WTC11 (cell line): ENCODE results near the gene KAT8. TPM values are rescaled to one million over a fixed set of nuclear protein-coding genes. Genes with fewer than 3 reads are reported as not detected.
A peak's percentile ranks its signal among the peaks of the same experiment; 100 is the strongest.

Experiments
- ATAC-seq: fragments of 200-7000 bp; cut with Tn5 transposase; 2 replicates; pipeline ENCODE4 v1.10.0; 2021; ENCODE audit warnings: mild to moderate bottlenecking, moderate library complexity
- CTCF ChIA-PET: fragments of 300-600 bp; sonication (Branson Sonifier 250); formaldehyde crosslinking; loops from one replicate; lab custom pipeline; 2021; ENCODE audit warnings: antibody characterized with exemption; lab: Charles Lee
- POLR2A ChIA-PET: fragments of 350-600 bp; sonication (Branson Sonifier 250); formaldehyde crosslinking; loops from one replicate; lab custom pipeline; 2021; ENCODE audit warnings: antibody characterized with exemption; lab: Charles Lee
- DNase-seq: peaks from one replicate; pipeline ENCODE4 v3.0.0; 2021; ENCODE audit warnings: low spot score
- H3K27ac Mint-ChIP-seq: 2 replicates; pipeline ENCODE4 v1.8.0; 2021; ENCODE audit warnings: mixed read lengths
- H3K27me3 Mint-ChIP-seq: 2 replicates; pipeline ENCODE4 v1.8.0; 2021; ENCODE audit warnings: low read depth, mild to moderate bottlenecking, moderate library complexity, mixed read lengths
- H3K36me3 Mint-ChIP-seq: 2 replicates; pipeline ENCODE4 v1.8.0; 2021; ENCODE audit warnings: mixed read lengths
- H3K4me1 Mint-ChIP-seq: 2 replicates; pipeline ENCODE4 v1.8.0; 2022; ENCODE audit warnings: mixed read lengths
- H3K4me3 Mint-ChIP-seq: 2 replicates; pipeline ENCODE4 v1.8.0; 2021; ENCODE audit warnings: mild to moderate bottlenecking, moderate library complexity, mixed read lengths
- H3K9me3 Mint-ChIP-seq: 2 replicates; pipeline ENCODE4 v1.8.0; 2021; ENCODE audit warnings: mixed read lengths
- ATF1 ChIP-seq: sonication (generic); formaldehyde crosslinking; IDR thresholded peaks from 2 replicates; pipeline ENCODE4 v1.8.1; 2023; ENCODE audit warnings: mild to moderate bottlenecking, moderate library complexity, missing genetic modification reagents
- FOXJ3 ChIP-seq: sonication (generic); formaldehyde crosslinking; IDR thresholded peaks from 2 replicates; pipeline ENCODE4 v1.9.0; 2021; ENCODE audit warnings: missing genetic modification reagents, mild to moderate bottlenecking, borderline replicate concordance
- FOXK1 ChIP-seq: sonication (generic); formaldehyde crosslinking; IDR thresholded peaks from 2 replicates; pipeline ENCODE4 v1.8.0; 2022; ENCODE audit warnings: mild to moderate bottlenecking, moderate library complexity, missing genetic modification reagents
- HMGA2 ChIP-seq: fragments of 250-450 bp; sonication (Bioruptor Pico); IDR thresholded peaks from 2 replicates; pipeline ENCODE4 v1.4.0; 2021; ENCODE audit warnings: mild to moderate bottlenecking, moderate library complexity
- IRF2 ChIP-seq: sonication (generic); formaldehyde crosslinking; IDR thresholded peaks from 2 replicates; pipeline ENCODE4 v1.8.0; 2022; ENCODE audit warnings: low read depth, missing genetic modification reagents, borderline replicate concordance
- NR1H2 ChIP-seq: sonication (generic); formaldehyde crosslinking; IDR thresholded peaks from 2 replicates; pipeline ENCODE4 v1.9.0; 2021; ENCODE audit warnings: mild to moderate bottlenecking, moderate library complexity, missing genetic modification reagents
- NR3C1 ChIP-seq: sonication (generic); formaldehyde crosslinking; conservative IDR thresholded peaks from 2 replicates; pipeline ENCODE4 v1.8.1; 2023; ENCODE audit warnings: low read depth, mild to moderate bottlenecking, missing genetic modification reagents
- SMAD3 ChIP-seq: sonication (generic); formaldehyde crosslinking; IDR thresholded peaks from 2 replicates; pipeline ENCODE4 v1.8.0; 2022; ENCODE audit warnings: missing genetic modification reagents, mild to moderate bottlenecking, borderline replicate concordance
- ZNF121 ChIP-seq: sonication (generic); formaldehyde crosslinking; IDR thresholded peaks from 2 replicates; pipeline ENCODE4 v1.8.0; 2023; ENCODE audit warnings: missing genetic modification reagents
- ZNF396 ChIP-seq: fragments of 250-450 bp; sonication (Bioruptor Pico); IDR thresholded peaks from 2 replicates; pipeline ENCODE4 v1.8.0; 2021; ENCODE audit warnings: mild to moderate bottlenecking, moderate library complexity, borderline replicate concordance
- total RNA-seq: library from RNA; stranded (reverse); gene quantifications from 3 replicates; pipeline ENCODE4 v1.2.3, GENCODE V29; 2021
- TF ChIP-seq, protein P1 (sequence below): fragments of 250-450 bp; sonication (Bioruptor Pico); conservative IDR thresholded peaks from 2 replicates; pipeline ENCODE4 v1.9.0; 2021; ENCODE audit warnings: mild to moderate bottlenecking
- TF ChIP-seq, protein P2 (sequence below): sonication (generic); formaldehyde crosslinking; IDR thresholded peaks from 2 replicates; pipeline ENCODE4 v1.8.1; 2022; ENCODE audit warnings: mild to moderate bottlenecking, moderate library complexity, missing genetic modification reagents
- TF ChIP-seq, protein P3 (sequence below): sonication (generic); formaldehyde crosslinking; IDR thresholded peaks from 2 replicates; pipeline ENCODE4 v1.8.1; 2022; ENCODE audit warnings: low read depth, mild to moderate bottlenecking, moderate library complexity, missing genetic modification reagents, borderline replicate concordance
- TF ChIP-seq, protein P4 (sequence below): fragments of 250-450 bp; sonication (Bioruptor Pico); IDR thresholded peaks from 2 replicates; pipeline ENCODE4 v1.9.0; 2021; ENCODE audit warnings: mild to moderate bottlenecking
- TF ChIP-seq, protein P5 (sequence below): sonication (generic); formaldehyde crosslinking; IDR thresholded peaks from 2 replicates; pipeline ENCODE4 v1.8.0; 2022; ENCODE audit warnings: mild to moderate bottlenecking, missing genetic modification reagents
- TF ChIP-seq, protein P6 (sequence below): sonication (generic); formaldehyde crosslinking; IDR thresholded peaks from 2 replicates; pipeline ENCODE4 v1.8.1; 2022; ENCODE audit warnings: mild to moderate bottlenecking, missing genetic modification reagents, moderate library complexity, borderline replicate concordance
- TF ChIP-seq, protein P7 (sequence below): sonication (generic); formaldehyde crosslinking; IDR thresholded peaks from 2 replicates; pipeline ENCODE4 v1.8.0; 2022; ENCODE audit warnings: missing genetic modification reagents
- TF ChIP-seq, protein P8 (sequence below): sonication (generic); formaldehyde crosslinking; conservative IDR thresholded peaks from 2 replicates; pipeline ENCODE4 v1.8.1; 2022; ENCODE audit warnings: mild to moderate bottlenecking, missing genetic modification reagents

Gene KAT8
- total RNA-seq, 1 experiment from 2014 or later = 70.8 TPM

DNA sequence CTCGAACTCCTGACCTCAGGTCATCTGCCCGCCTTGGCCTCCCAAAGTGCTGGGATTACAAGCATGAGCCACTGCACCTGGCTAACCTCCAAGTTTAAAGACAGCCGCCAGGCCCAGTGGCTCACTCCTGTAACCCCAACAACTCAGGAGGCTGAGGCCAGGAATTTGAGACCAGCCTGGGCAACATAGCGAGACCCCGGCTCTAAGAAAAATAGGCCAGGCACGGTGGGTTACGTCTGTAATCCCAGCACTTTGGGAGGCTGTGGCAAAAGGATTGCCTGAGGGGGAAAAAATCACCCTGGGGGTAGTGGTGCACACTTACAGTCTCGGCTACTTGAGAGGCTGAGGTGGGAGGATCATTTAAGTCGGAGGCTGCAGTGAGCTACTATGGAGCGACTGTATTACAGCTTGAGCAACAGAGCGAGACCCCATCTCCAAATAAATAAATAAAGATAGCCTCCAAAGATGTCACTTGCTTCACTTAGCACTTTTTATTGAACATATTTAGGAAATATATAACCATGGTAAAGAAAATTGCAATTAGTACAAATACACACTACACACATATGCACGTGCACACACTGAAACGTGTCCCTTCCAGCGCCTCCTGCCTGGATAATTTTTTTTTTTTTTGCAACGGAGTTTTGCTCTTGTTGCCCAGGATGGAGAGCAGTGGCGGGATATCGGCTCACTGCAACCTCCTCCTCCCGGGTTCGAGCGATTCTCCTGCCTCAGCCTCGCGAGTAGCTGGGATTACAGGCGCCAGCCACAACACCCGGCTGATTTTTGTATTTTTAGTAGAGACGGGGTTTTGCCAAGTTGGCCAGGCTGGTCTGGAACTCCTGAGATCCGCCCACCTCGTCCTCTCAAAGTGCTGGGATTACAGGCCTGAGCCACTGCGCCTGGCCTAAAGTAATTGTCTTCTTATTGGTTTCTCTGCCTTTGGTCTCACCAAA, 10.7 kb upstream of the KAT8 start (continued):
- TF ChIP-seq FOXK1 (CRISPR knock-in tag) (no peak), NR3C1 (no peak)

DNA sequence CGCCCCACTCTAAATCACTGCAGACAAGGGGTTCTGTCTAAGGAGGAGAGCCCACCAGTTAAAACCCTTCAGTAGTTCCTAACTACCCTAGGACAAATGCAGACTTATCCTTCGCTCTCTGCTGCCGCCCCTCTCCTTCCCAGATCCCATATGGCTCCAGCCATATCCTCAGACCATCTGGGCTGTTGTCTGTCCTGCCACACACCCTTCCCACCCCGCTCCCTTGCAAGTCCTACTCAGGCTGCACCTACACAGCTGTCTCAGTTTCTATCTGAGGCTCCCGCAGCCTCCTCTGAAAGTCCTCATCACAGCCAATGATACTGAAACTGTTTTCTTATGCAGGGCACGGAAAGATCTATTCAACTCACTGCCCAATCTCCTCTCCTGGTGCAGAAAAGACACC, 10.0 kb upstream of the KAT8 start:
- no peak for ATAC-seq
- ChIA-PET CTCF (interaction anchor here (0.7 to 3.0 kb wide), 3 partner anchors 13 to 123 kb away, joined by 3 to 9 read pairs (median 5); partner anchors contain the start of gene HSD3B7), POLR2A (no interaction called here)
- peaks cover 9% of the 10 kb centered on the region; the same call in 1 of the 2 replicates for H3K4me1 Mint-ChIP-seq
- peak overlapping the region; percentile 74 for H3K4me3 Mint-ChIP-seq
- TF ChIP-seq ZNF121 (no peak), SMAD3 (CRISPR knock-in tag) (no peak), ATF1 (CRISPR knock-in tag) (no peak), IRF2 (CRISPR knock-in tag) (no peak), FOXK1 (CRISPR knock-in tag) (no peak), ZNF396 (CRISPR knock-in tag) (no peak), NR1H2 (CRISPR knock-in tag) (no peak), HMGA2 (CRISPR knock-in tag) (no peak), FOXJ3 (CRISPR knock-in tag) (no peak)
- TF ChIP-seq, protein P1, sequence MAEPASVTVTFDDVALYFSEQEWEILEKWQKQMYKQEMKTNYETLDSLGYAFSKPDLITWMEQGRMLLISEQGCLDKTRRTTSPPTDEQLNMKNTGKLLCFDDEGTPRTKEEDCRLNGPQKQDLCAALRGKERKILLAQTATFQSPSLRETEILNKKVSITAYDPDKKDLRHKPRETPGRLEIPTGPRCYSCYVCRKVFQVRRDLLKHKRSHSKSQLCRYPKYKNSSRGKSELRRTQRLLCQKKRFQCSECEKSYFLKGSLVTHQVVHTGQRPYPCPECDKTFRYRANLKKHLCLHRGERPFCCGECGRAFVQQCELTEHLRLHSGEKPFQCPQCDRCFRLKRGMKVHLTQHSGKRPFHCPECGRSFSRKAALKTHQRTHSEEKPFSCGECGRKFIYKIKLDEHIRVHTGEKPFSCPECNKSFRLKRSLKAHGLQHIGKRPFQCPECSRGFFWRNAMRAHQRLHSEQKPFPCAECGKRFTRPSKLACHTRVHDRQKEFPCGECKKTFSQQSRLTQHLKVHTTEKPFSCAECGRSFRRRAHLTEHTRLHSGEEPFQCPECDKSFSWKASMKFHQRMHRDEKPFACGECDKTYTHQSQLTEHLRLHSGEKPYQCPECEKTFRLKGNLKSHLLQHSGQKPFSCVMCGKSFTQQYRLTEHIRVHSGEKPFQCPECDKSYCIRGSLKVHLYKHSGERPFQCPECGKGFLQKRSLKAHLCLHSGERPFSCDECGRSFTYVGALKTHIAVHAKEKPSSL (CRISPR knock-in tag) = no peak
- TF ChIP-seq, protein P2, sequence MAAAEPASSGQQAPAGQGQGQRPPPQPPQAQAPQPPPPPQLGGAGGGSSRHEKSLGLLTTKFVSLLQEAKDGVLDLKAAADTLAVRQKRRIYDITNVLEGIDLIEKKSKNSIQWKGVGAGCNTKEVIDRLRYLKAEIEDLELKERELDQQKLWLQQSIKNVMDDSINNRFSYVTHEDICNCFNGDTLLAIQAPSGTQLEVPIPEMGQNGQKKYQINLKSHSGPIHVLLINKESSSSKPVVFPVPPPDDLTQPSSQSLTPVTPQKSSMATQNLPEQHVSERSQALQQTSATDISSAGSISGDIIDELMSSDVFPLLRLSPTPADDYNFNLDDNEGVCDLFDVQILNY (CRISPR knock-in tag) = no peak
- TF ChIP-seq, protein P3, sequence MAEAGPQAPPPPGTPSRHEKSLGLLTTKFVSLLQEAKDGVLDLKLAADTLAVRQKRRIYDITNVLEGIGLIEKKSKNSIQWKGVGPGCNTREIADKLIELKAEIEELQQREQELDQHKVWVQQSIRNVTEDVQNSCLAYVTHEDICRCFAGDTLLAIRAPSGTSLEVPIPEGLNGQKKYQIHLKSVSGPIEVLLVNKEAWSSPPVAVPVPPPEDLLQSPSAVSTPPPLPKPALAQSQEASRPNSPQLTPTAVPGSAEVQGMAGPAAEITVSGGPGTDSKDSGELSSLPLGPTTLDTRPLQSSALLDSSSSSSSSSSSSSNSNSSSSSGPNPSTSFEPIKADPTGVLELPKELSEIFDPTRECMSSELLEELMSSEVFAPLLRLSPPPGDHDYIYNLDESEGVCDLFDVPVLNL (CRISPR knock-in tag) = no peak
- TF ChIP-seq, protein P4, sequence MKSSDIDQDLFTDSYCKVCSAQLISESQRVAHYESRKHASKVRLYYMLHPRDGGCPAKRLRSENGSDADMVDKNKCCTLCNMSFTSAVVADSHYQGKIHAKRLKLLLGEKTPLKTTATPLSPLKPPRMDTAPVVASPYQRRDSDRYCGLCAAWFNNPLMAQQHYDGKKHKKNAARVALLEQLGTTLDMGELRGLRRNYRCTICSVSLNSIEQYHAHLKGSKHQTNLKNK (CRISPR knock-in tag) = no peak
- TF ChIP-seq, protein P5, sequence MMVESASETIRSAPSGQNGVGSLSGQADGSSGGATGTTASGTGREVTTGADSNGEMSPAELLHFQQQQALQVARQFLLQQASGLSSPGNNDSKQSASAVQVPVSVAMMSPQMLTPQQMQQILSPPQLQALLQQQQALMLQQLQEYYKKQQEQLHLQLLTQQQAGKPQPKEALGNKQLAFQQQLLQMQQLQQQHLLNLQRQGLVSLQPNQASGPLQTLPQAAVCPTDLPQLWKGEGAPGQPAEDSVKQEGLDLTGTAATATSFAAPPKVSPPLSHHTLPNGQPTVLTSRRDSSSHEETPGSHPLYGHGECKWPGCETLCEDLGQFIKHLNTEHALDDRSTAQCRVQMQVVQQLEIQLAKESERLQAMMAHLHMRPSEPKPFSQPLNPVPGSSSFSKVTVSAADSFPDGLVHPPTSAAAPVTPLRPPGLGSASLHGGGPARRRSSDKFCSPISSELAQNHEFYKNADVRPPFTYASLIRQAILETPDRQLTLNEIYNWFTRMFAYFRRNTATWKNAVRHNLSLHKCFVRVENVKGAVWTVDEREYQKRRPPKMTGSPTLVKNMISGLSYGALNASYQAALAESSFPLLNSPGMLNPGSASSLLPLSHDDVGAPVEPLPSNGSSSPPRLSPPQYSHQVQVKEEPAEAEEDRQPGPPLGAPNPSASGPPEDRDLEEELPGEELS (CRISPR knock-in tag) = no peak
- TF ChIP-seq, protein P6, sequence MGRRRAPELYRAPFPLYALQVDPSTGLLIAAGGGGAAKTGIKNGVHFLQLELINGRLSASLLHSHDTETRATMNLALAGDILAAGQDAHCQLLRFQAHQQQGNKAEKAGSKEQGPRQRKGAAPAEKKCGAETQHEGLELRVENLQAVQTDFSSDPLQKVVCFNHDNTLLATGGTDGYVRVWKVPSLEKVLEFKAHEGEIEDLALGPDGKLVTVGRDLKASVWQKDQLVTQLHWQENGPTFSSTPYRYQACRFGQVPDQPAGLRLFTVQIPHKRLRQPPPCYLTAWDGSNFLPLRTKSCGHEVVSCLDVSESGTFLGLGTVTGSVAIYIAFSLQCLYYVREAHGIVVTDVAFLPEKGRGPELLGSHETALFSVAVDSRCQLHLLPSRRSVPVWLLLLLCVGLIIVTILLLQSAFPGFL (CRISPR knock-in tag) = no peak
- TF ChIP-seq, protein P7, sequence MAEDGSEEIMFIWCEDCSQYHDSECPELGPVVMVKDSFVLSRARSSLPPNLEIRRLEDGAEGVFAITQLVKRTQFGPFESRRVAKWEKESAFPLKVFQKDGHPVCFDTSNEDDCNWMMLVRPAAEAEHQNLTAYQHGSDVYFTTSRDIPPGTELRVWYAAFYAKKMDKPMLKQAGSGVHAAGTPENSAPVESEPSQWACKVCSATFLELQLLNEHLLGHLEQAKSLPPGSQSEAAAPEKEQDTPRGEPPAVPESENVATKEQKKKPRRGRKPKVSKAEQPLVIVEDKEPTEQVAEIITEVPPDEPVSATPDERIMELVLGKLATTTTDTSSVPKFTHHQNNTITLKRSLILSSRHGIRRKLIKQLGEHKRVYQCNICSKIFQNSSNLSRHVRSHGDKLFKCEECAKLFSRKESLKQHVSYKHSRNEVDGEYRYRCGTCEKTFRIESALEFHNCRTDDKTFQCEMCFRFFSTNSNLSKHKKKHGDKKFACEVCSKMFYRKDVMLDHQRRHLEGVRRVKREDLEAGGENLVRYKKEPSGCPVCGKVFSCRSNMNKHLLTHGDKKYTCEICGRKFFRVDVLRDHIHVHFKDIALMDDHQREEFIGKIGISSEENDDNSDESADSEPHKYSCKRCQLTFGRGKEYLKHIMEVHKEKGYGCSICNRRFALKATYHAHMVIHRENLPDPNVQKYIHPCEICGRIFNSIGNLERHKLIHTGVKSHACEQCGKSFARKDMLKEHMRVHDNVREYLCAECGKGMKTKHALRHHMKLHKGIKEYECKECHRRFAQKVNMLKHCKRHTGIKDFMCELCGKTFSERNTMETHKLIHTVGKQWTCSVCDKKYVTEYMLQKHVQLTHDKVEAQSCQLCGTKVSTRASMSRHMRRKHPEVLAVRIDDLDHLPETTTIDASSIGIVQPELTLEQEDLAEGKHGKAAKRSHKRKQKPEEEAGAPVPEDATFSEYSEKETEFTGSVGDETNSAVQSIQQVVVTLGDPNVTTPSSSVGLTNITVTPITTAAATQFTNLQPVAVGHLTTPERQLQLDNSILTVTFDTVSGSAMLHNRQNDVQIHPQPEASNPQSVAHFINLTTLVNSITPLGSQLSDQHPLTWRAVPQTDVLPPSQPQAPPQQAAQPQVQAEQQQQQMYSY (CRISPR knock-in tag) = no peak
- TF ChIP-seq, protein P8, sequence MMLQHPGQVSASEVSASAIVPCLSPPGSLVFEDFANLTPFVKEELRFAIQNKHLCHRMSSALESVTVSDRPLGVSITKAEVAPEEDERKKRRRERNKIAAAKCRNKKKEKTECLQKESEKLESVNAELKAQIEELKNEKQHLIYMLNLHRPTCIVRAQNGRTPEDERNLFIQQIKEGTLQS (CRISPR knock-in tag) = no peak
- no peak for DNase-seq
- peaks cover 4% of the 10 kb centered on the region for H3K27me3 Mint-ChIP-seq
- H3K9me3 Mint-ChIP-seq = no peaks in the 10 kb centered on the region
- peaks cover 27% of the 10 kb centered on the region for H3K36me3 Mint-ChIP-seq
- H3K27ac Mint-ChIP-seq = no peak overlapping the region
